ENCODE results near the gene CTNNA3. TPM values are rescaled to one million over a fixed set of nuclear protein-coding genes. Genes with fewer than 3 reads are reported as not detected.

Gene CTNNA3
- total RNA-seq, 2 donors from 2014 or later = 0.37 to 1.1 TPM

DNA sequence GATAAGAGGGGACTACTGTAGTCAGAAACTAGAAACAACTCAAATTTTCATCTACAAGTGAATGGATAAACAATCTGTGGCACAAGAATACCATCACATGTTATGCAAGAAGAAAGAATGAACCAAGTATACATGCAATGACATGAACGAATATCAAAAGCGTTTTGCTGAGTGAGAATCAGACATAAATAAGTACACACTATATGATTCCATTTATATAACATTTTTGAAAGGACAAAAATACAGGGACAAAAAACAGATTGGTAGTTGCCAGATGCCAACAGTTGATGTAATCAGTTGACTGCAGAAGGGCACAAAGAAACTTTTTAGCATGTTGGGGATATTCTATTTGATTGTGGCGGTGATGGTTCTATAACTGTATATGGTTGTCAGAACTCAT is 33.6 kb downstream of the CTNNA3 start:
- TF ChIP-seq, protein P1, sequence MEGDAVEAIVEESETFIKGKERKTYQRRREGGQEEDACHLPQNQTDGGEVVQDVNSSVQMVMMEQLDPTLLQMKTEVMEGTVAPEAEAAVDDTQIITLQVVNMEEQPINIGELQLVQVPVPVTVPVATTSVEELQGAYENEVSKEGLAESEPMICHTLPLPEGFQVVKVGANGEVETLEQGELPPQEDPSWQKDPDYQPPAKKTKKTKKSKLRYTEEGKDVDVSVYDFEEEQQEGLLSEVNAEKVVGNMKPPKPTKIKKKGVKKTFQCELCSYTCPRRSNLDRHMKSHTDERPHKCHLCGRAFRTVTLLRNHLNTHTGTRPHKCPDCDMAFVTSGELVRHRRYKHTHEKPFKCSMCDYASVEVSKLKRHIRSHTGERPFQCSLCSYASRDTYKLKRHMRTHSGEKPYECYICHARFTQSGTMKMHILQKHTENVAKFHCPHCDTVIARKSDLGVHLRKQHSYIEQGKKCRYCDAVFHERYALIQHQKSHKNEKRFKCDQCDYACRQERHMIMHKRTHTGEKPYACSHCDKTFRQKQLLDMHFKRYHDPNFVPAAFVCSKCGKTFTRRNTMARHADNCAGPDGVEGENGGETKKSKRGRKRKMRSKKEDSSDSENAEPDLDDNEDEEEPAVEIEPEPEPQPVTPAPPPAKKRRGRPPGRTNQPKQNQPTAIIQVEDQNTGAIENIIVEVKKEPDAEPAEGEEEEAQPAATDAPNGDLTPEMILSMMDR (IDR thresholded peaks at IDR 0.05) = no peak
- no peaks in the 10 kb centered on the region for H3K9me3 ChIP-seq
- no peak overlapping the region for H3K4me3 ChIP-seq
- H3K27me3 ChIP-seq = no peaks in the 10 kb centered on the region
- no peaks in the 10 kb centered on the region for H3K36me3 ChIP-seq
- intact Hi-C loops (cut with DNase I) = no loop called here
- no peak overlapping the region for H3K9ac ChIP-seq (ENCODE audit: low read depth in 2 of 2, low read length in 2 of 2)
- DNase-seq = no peak
- no peaks in the 10 kb centered on the region for H3K4me1 ChIP-seq
- no peak overlapping the region for H3K27ac ChIP-seq

DNA sequence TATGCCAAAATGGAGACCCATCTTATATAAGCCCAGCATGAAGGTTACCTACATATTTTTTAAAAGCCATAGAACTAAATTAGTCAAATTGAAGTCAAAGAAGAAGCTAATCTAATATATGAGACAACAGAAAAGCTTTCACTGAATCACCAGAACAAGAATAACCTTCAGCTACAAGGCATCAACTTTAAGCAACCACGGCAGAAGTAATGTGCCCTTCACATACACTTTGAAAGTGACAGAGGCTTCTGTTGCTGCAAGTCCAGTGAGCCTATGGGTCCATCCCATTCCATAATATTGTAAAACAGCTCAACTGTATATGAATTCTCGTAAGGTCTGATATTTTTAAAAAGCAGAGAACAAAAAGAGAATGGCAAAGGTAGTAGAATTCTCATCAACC is 36.5 kb downstream of the CTNNA3 start:
- Histone ChIP-seq H3K27me3 (no peaks in the 10 kb centered on the region), H3K4me1 (no peaks in the 10 kb centered on the region), H3K9me3 (no peaks in the 10 kb centered on the region), H3K36me3 (no peaks in the 10 kb centered on the region), H3K27ac (no peak overlapping the region), H3K4me3 (no peak overlapping the region), H3K9ac (ENCODE audit: low read depth in 2 of 2, low read length in 2 of 2) (no peak overlapping the region)
- no peak for DNase-seq
- TF ChIP-seq, protein P1 (IDR thresholded peaks at IDR 0.05) = no peak
- intact Hi-C loops (cut with DNase I) = no loop called here

DNA sequence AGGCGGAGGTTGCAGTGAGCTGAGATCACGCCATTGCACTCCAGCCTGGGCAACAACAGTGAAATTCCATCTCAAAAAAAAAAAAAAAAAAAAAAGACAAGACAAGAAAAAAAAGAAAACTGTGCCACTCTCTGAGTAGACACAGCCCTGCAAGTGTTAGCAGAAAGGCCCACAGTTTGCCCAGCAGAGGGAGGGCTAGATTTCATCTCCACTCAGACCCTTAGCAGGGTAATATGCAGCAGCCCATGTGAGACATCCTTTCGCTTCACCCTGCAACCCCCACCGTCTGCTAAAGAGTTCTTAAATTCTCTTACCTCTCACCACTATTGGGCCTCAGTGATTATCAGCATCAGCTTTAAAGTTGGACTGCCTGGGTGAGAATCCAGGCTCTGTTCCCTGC is 38.2 kb downstream of the CTNNA3 start:
- Histone ChIP-seq H3K4me1 (no peaks in the 10 kb centered on the region), H3K27ac (no peak overlapping the region), H3K9ac (ENCODE audit: low read depth in 2 of 2, low read length in 2 of 2) (no peak overlapping the region), H3K4me3 (no peak overlapping the region), H3K36me3 (no peaks in the 10 kb centered on the region), H3K27me3 (no peaks in the 10 kb centered on the region), H3K9me3 (no peaks in the 10 kb centered on the region)
- TF ChIP-seq, protein P1 (IDR thresholded peaks at IDR 0.05) = no peak
- DNase-seq = no peak
- intact Hi-C loops (cut with DNase I) = no loop called here

DNA sequence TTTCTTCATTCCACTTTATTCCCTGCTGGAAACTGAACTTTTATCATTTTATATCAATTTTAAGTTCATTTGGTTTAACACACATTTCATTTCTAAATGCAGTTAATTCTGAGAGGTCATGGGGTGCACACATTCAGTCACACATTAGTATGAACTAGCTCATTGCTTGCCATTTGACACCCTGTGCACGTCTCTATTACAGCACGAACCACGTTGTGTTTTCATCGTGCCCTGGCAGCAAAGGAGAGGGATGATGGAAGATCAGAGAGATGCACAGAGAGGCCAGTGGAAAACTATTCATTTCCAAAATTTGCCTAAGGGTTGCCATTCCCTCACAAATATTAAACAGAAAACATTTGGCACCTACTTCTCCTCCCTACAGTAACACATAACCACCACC is 45.4 kb downstream of the CTNNA3 start:
- Histone ChIP-seq H3K27me3 (no peaks in the 10 kb centered on the region), H3K4me1 (no peaks in the 10 kb centered on the region), H3K4me3 (no peak overlapping the region), H3K36me3 (no peaks in the 10 kb centered on the region), H3K9me3 (no peaks in the 10 kb centered on the region), H3K9ac (ENCODE audit: low read depth in 2 of 2, low read length in 2 of 2) (no peak overlapping the region), H3K27ac (no peak overlapping the region)
- TF ChIP-seq, protein P1 (IDR thresholded peaks at IDR 0.05) = no peak
- DNase-seq = no peak
- intact Hi-C loops (cut with DNase I) = no loop called here

DNA sequence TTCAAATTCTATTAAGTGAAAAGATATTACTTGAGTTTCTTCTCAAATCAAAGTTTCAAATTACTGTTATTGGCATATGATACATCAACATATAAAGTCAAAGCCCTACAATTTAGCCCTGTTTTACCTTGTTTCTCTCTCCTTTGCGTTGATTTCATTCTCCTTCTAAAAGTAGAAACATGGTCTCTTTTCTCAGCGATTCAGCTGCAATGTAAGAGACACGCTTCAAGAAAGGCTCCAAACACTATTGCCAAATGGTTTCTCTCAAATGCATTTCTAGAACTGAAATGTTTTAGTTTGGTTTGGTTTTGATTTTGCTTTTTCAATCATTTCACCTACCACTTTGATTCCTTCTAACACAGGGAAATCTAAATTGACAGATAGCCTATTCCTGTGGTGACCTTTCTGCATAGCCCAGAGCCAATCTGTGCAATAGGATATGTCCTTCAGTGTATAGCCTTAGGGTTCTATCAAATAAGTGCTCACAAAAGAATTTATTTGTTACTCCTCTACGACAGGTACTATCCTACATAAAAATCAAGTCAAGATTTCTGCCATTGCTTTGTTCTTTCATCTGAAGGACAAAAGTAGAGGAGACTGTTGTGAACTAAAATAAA is 47.3 kb downstream of the CTNNA3 start:
- H3K4me1 ChIP-seq = no peaks in the 10 kb centered on the region
- H3K36me3 ChIP-seq = no peaks in the 10 kb centered on the region
- H3K9me3 ChIP-seq = no peaks in the 10 kb centered on the region
- H3K9ac ChIP-seq (ENCODE audit: low read depth in 2 of 2, low read length in 2 of 2) = no peak overlapping the region
- TF ChIP-seq, protein P1 (IDR thresholded peaks at IDR 0.05) = no peak
- H3K27ac ChIP-seq = no peak overlapping the region
- intact Hi-C loops (cut with DNase I) = no loop called here
- H3K4me3 ChIP-seq = no peak overlapping the region
- DNase-seq = no peak
- H3K27me3 ChIP-seq = no peaks in the 10 kb centered on the region

Data from colonic mucosa (tissue), 4 donors.